Skeletal muscle satellite cell (primary cell): ENCODE data around the gene TBCCD1. TPM values are rescaled to one million over a fixed set of nuclear protein-coding genes. Genes with fewer than 3 reads are reported as not detected.

Experiments used
- H3K27me3 ChIP-seq: 2 replicates; pipeline ENCODE4 v1.7.0; 2013; ENCODE audit warnings: low read length; ENCODE audit not compliant: control insufficient read depth, insufficient read depth
- H3K36me3 ChIP-seq: 2 replicates; pipeline ENCODE4 v1.7.0; 2013; ENCODE audit warnings: mild to moderate bottlenecking, control low read depth, low read length; ENCODE audit not compliant: insufficient read depth
- H3K4me1 ChIP-seq: 2 replicates; pipeline ENCODE4 v1.7.0; 2013; ENCODE audit warnings: low read length; ENCODE audit not compliant: control insufficient read depth, insufficient read depth
- H3K4me2 ChIP-seq: 2 replicates; pipeline ENCODE4 v1.7.0; 2013; ENCODE audit warnings: mild to moderate bottlenecking, low read length
- H3K4me3 ChIP-seq: 2 replicates; pipeline ENCODE4 v1.7.0; 2013; ENCODE audit warnings: low read length
- H3K9ac ChIP-seq: 2 replicates; pipeline ENCODE4 v1.7.0; 2013; ENCODE audit warnings: mild to moderate bottlenecking, low read depth, low read length, moderate library complexity
- H3K9me3 ChIP-seq: replicated peaks from 2 replicates; pipeline ENCODE4 v1.7.0; 2013; ENCODE audit warnings: mild to moderate bottlenecking, control low read depth, low read length
- total RNA-seq: library from RNA; depleted of rRNA; stranded (reverse); fragments of >200 nt; gene quantifications from 2 replicates; pipeline ENCODE4 v1.2.3, GENCODE V29; 2012; rRNA removed

The TBCCD1 gene, protein sequence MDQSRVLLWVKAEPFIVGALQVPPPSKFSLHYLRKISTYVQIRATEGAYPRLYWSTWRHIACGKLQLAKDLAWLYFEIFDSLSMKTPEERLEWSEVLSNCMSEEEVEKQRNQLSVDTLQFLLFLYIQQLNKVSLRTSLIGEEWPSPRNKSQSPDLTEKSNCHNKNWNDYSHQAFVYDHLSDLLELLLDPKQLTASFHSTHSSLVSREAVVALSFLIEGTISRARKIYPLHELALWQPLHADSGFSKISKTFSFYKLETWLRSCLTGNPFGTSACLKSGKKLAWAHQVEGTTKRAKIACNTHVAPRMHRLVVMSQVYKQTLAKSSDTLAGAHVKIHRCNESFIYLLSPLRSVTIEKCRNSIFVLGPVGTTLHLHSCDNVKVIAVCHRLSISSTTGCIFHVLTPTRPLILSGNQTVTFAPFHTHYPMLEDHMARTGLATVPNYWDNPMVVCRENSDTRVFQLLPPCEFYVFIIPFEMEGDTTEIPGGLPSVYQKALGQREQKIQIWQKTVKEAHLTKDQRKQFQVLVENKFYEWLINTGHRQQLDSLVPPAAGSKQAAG
- total RNA-seq: 11.4 and 17.5 TPM in 2 replicates

GRCh38 chr3:186567072-186567921, at the start of gene TBCCD1:
Gene TBCCD1 (minus strand): TSS chr3:186567339. CDS start chr3:186564329, 3,010 bp downstream.
- no peaks in the 10 kb centered on the region for H3K9me3 ChIP-seq

GRCh38 chr3:186616299-186616617, 49.1 kb upstream of the TBCCD1 start:
- no peaks in the 10 kb centered on the region for H3K9me3 ChIP-seq
- no peak overlapping the region for H3K4me2 ChIP-seq
- H3K4me3 ChIP-seq: no peak overlapping the region
- H3K36me3 ChIP-seq: no peaks in the 10 kb centered on the region
- peaks cover 43% of the 10 kb centered on the region for H3K27me3 ChIP-seq
- H3K9ac ChIP-seq: no peak overlapping the region
- peaks cover 5% of the 10 kb centered on the region for H3K4me1 ChIP-seq

More at GRCh38 chr3:186567072-186567921, at the start of gene TBCCD1:
- peak within 1 kb of the TSS; percentile 96 for H3K4me3 ChIP-seq
- H3K9ac ChIP-seq: peak within 1 kb of the TSS; percentile 88
- peak within 1 kb of the TSS; percentile 89 for H3K4me2 ChIP-seq
- peaks cover under 1% of the 10 kb centered on the region for H3K36me3 ChIP-seq
- H3K27me3 ChIP-seq: no peaks in the 10 kb centered on the region
- peaks cover 19% of the 10 kb centered on the region for H3K4me1 ChIP-seq

DNA sequence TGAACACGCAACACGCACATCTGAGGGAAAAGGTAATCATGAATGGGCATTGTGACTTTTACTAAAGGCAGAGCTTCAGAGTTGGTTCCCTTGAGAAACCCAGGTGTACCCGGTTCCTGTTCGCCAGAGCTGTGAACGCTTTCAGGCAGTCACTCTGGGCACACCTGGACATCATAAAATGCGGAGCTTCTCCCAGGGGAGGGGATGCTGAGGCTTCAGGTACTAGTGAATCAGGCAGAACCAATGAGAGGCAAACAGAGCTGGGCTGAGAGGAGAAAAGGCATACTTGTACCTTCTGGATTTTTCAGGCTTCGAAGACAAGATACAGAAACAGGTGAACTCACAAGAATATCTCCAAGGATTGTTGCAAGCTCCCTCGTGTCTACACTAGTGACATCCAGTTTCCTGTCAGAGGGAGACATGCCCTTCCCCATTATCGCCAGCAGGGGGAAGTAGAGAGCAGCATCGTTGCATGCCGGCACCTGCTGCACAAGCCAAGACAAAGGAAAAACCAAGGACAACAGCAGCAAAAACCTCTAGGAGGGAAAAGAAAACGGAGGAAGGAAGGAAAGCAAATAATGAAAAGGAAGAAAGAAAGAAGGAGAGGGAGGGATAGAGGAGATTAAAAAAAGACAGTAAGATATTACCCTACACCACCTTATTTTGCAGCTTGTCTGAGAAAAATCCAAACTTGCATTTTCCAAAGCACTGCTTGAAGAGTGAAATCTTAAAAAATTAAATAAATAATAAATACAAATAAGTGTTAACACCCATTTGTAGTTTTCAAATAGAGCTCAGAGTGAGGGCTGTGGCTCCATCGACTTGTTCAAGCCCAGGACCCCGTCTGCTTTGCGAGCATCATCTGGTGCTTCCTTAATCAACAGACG, 47.7 kb upstream of the TBCCD1 start:
- no peak overlapping the region for H3K4me3 ChIP-seq
- no peaks in the 10 kb centered on the region for H3K36me3 ChIP-seq
- H3K9me3 ChIP-seq: no peaks in the 10 kb centered on the region
- peaks cover 5% of the 10 kb centered on the region for H3K4me1 ChIP-seq
- H3K9ac ChIP-seq: no peak overlapping the region
- no peak overlapping the region for H3K4me2 ChIP-seq
- peaks cover 39% of the 10 kb centered on the region for H3K27me3 ChIP-seq

DNA sequence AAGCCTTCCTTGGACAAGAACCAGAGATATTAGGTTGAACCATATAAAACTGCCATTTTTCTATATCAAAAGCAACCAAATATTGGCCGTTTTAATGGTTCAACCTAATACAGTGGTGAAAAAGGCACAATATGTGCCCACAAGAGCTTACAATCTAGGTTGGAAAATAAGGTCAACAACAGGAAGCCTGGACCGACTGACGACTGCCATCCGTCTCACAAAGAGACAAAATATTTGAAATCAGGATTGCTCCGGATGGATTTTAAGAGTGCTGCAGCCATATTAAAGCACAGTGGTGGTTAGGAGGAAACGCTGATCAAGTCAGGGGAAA, 47.1 kb upstream of the TBCCD1 start:
- no peak overlapping the region for H3K4me3 ChIP-seq
- peaks cover 39% of the 10 kb centered on the region for H3K27me3 ChIP-seq
- H3K9ac ChIP-seq: no peak overlapping the region
- no peak overlapping the region for H3K4me2 ChIP-seq
- no peaks in the 10 kb centered on the region for H3K36me3 ChIP-seq
- no peaks in the 10 kb centered on the region for H3K9me3 ChIP-seq
- H3K4me1 ChIP-seq: peaks cover 5% of the 10 kb centered on the region

- no peak overlapping the region for H3K4me2 ChIP-seq
- no peaks in the 10 kb centered on the region for H3K9me3 ChIP-seq
- no peak overlapping the region for H3K9ac ChIP-seq
- H3K36me3 ChIP-seq: no peaks in the 10 kb centered on the region
- peaks cover 5% of the 10 kb centered on the region for H3K4me1 ChIP-seq
- H3K27me3 ChIP-seq: peaks cover 38% of the 10 kb centered on the region
- no peak overlapping the region for H3K4me3 ChIP-seq
Measured at GRCh38 chr3:186613637-186614265, 46.6 kb upstream of the TBCCD1 start.

GRCh38 chr3:186612721-186613636, 45.8 kb upstream of the TBCCD1 start, which contains the start of gene AHSG:
Gene AHSG (plus strand): TSS chr3:186613060. CDS start chr3:186613142, 82 bp downstream.
- Histone ChIP-seq H3K4me2 (no peak within 1 kb of the TSS), H3K36me3 (no peaks in the 10 kb centered on the region), H3K9ac (no peak within 1 kb of the TSS), H3K4me1 (peaks cover 5% of the 10 kb centered on the region), H3K4me3 (no peak within 1 kb of the TSS), H3K27me3 (peaks cover 31% of the 10 kb centered on the region), H3K9me3 (no peaks in the 10 kb centered on the region)

DNA sequence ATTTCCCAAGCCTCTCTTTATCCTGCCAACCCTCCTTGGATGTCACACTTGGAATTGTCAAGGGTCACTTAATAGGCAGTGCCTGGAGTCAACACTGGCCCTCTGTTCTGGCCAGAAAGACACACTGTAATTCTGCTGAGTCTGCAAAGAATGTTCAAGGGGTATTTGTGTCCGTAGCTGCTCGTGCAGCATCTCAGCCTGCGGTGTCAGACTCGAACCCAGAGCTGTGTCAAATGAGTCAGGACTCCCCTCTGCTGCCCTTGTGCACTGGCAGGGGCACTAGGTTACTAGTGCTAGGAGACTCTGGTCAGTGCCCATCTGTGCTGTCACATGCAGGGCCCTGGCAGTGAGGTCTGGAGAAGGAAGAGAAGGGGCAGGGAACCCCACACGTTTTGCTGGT, 44.9 kb upstream of the TBCCD1 start:
- no peaks in the 10 kb centered on the region for H3K4me1 ChIP-seq
- no peak overlapping the region for H3K9ac ChIP-seq
- no peaks in the 10 kb centered on the region for H3K36me3 ChIP-seq
- no peaks in the 10 kb centered on the region for H3K9me3 ChIP-seq
- no peak overlapping the region for H3K4me3 ChIP-seq
- H3K27me3 ChIP-seq: peaks cover 27% of the 10 kb centered on the region
- H3K4me2 ChIP-seq: no peak overlapping the region

- H3K4me2 ChIP-seq: no peak overlapping the region
- H3K36me3 ChIP-seq: no peaks in the 10 kb centered on the region
- H3K9ac ChIP-seq: no peak overlapping the region
- H3K9me3 ChIP-seq: no peaks in the 10 kb centered on the region
- H3K4me1 ChIP-seq: no peaks in the 10 kb centered on the region
- H3K4me3 ChIP-seq: no peak overlapping the region
- peaks cover 23% of the 10 kb centered on the region for H3K27me3 ChIP-seq
Measured at GRCh38 chr3:186609247-186609868, 42.2 kb upstream of the TBCCD1 start.

DNA sequence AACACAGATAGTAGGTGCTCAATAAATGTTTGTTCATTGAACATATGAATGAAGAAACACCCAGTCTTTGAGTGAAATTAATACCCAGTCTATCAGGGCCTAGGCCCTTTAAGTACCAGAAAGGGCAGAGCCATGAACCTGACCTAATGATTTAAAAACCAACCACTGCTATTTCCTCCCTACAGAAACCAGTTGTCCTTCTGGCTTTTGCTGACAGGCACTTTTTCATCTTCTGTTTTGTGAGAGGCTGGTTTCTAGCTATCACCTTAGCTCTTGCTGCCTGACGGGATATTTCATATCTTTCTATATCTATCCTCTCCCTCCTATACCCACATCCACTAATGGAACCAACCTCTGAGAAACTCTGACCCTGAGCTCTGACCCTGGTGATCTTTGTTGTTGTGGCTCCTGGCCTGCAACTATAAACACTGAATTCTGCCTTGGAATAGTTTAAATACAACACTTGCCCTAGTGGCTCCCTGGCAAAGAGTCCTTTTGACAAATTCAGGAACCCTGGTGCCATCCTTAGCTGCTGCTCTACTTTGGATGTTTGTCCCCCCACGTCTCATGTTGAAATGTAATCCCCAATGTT, 41.6 kb upstream of the TBCCD1 start:
- Histone ChIP-seq H3K4me2 (no peak overlapping the region), H3K4me1 (no peaks in the 10 kb centered on the region), H3K9me3 (no peaks in the 10 kb centered on the region), H3K27me3 (peaks cover 21% of the 10 kb centered on the region), H3K9ac (no peak overlapping the region), H3K4me3 (no peak overlapping the region), H3K36me3 (no peaks in the 10 kb centered on the region)
